Naive thymus-derived CD8-positive, alpha-beta T cell (primary cell): ENCODE data around the gene CTNNBL1. TPM values are rescaled to one million over a fixed set of nuclear protein-coding genes. Genes with fewer than 3 reads are reported as not detected.

ENCODE experiments used
- ATAC-seq, 2 donors: fragments of 150-1000 bp; cut with Tn5 transposase in 1 of 2; sonication (Bioruptor Pico), chemical (Tn5 transposase) in 1 of 2; 1 replicate in 1 of 2; 2 replicates in 1 of 2; pipeline ENCODE4 v1.10.0; 2021; ENCODE audit warnings: mild to moderate bottlenecking in 2 of 2, moderate library complexity in 2 of 2
- POLR2A ChIA-PET: fragments of 350-600 bp; sonication (Branson Sonifier 250); formaldehyde crosslinking; loops from one replicate; lab custom pipeline; 2021; ENCODE audit warnings: antibody characterized with exemption; lab: Charles Lee
- DNase-seq, 10 donors: peaks; one replicate each; pipeline versions ENCODE4 v3.0.0 to v3.0.0-alpha.2; 2020 to 2022
- H3K27ac Mint-ChIP-seq, 10 donors: one replicate each; pipeline ENCODE4 v1.8.0; 2020 to 2022; ENCODE audit warnings: mild to moderate bottlenecking in 10 of 10, mixed read lengths in 10 of 10, moderate library complexity in 4 of 10, inconsistent platforms in 1 of 10
- H3K27me3 Mint-ChIP-seq, 5 donors: one replicate each; pipeline ENCODE4 v1.8.0; 2021 to 2022; ENCODE audit warnings: mixed read lengths in 5 of 5
- H3K36me3 Mint-ChIP-seq, 3 donors: one replicate each; pipeline ENCODE4 v1.8.0; 2020 to 2022; ENCODE audit warnings: mixed read lengths in 3 of 3, mild to moderate bottlenecking in 2 of 3, inconsistent platforms in 1 of 3
- H3K4me1 Mint-ChIP-seq, 4 donors: one replicate each; pipeline ENCODE4 v1.8.0; 2021 to 2022; ENCODE audit warnings: mixed read lengths in 4 of 4
- H3K4me3 Mint-ChIP-seq, 10 donors: one replicate each; pipeline ENCODE4 v1.8.0; 2020 to 2022; ENCODE audit warnings: mild to moderate bottlenecking in 10 of 10, mixed read lengths in 10 of 10, moderate library complexity in 6 of 10, inconsistent platforms in 1 of 10
- H3K9me3 Mint-ChIP-seq, 9 donors: one replicate each; pipeline ENCODE4 v1.8.0; 2020 to 2022; ENCODE audit warnings: mixed read lengths in 9 of 9, mild to moderate bottlenecking in 3 of 9, inconsistent platforms in 1 of 9, moderate library complexity in 1 of 9
- polyA plus RNA-seq, 3 donors: library from polyadenylated mRNA; unstranded; fragments of 300-500 nt; fragmentation: Illumina TruSeq; gene quantifications; one replicate each; pipeline ENCODE4 v1.2.3, GENCODE V29; 2021
- total RNA-seq, 8 experiments: library from RNA in 2 of 8; stranded (reverse) in 2 of 8; gene quantifications; one replicate each; pipeline ENCODE4 v1.2.3 and lab custom pipeline; 2021 to 2026

Gene CTNNBL1
- total and polyA plus RNA-seq, 5 experiments from 2014 or later, result 46.9 to 95.8 (median 85.1) TPM

DNA sequence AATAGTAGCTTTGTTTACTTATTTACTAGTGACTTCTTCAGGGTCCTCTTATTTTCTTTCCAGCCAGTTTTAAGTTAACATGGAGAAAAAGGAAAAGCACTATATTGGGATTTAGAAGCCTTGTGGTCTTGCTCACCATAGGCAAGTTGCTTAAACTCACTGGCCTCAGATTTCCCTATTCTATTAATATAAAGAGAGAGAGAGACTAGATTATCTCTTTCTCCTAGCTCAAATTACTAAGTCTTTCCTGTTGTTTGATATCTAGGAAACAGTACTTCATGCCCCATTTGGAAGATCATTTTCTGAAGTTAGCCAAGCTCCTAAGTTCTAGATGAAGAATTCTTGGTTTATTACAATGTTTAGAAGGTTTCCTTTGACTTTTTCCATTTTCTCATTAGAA, 32.5 kb downstream of the CTNNBL1 start:
- Mint-ChIP-seq H3K36me3 (peaks cover 6 to 15% (median 8%) of the 10 kb centered on the region in 3 donors), H3K27me3 (no peaks in the 10 kb centered on the region), H3K9me3 (peaks cover 0 to 9% (median 7%) of the 10 kb centered on the region in 9 donors), H3K27ac (no peak overlapping the region), H3K4me1 (peaks cover 15 to 41% (median 37%) of the 10 kb centered on the region in 4 donors), H3K4me3 (no peak overlapping the region)
- DNase-seq, result no peak
- POLR2A ChIA-PET, result no interaction called here
- ATAC-seq, result no peak

- DNase-seq, result no peak
- Mint-ChIP-seq H3K4me3 (no peak overlapping the region), H3K27ac (peak overlapping the region in 1 of 10 donors; percentile 26), H3K27me3 (no peaks in the 10 kb centered on the region), H3K4me1 (peaks cover 15 to 45% (median 37%) of the 10 kb centered on the region in 4 donors), H3K9me3 (no peaks in the 10 kb centered on the region), H3K36me3 (peaks cover 0 to 18% (median 3%) of the 10 kb centered on the region in 3 donors)
- ATAC-seq, result no peak
- POLR2A ChIA-PET, result no interaction called here
Observed at GRCh38 chr20:37726971-37727956, 33.4 kb downstream of the CTNNBL1 start.

DNA sequence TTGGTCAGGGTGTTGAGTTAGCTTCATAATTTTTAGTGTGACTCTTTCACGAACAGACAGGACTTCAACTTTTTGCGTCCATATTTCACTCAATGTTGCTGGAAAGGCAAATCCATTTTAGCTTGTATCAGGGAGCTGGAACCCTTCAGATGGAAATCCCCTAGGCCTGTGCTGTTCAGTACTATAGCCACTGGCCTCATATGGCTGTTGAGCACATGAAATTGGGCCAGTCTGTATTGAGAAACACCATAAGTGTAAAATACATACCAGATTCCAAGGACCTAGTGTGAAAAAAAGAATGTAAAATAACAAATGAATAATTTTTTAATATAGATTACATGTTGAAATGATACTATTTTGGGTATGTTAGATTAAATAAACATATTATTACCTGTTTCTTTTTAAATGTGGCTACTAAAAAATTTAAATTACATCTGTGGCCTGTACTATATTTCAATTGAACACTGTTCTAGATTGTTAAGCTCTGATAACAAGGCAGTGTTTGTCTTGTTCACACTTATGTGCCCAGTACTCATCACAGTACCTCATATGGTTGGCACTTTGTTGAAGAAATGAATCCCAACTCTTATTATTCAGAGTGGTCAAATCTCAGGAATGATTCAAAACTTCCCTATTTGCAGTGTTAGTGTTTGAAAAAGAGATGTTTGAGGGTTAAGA, 34.3 kb downstream of the CTNNBL1 start:
- no peak overlapping the region for H3K4me3 Mint-ChIP-seq
- peaks cover 16 to 45% (median 32%) of the 10 kb centered on the region in 4 donors for H3K4me1 Mint-ChIP-seq
- POLR2A ChIA-PET, result no interaction called here
- ATAC-seq (no peak), DNase-seq (no peak)
- peaks cover 5 to 26% (median 7%) of the 10 kb centered on the region in 3 donors for H3K36me3 Mint-ChIP-seq
- no peaks in the 10 kb centered on the region for H3K9me3 Mint-ChIP-seq
- H3K27ac Mint-ChIP-seq, result peak overlapping the region in 1 of 10 donors; percentile 41
- no peaks in the 10 kb centered on the region for H3K27me3 Mint-ChIP-seq

DNA sequence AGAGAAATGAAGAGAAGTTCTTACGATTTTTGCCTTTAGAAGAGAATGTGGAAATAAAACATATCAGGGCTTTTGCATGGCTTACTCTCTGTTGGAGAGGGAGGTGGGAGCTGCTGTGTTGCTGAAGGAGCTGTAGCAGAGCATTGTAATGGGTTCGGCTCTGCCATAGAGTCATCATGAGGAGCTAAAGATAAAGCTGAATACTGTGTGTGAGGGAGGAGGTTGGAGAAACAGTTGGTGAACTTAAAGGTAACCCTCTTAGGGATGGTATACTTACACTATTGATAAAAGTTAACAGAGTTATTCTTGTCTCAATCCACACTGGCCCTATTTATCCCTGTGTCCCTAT, 34.8 kb downstream of the CTNNBL1 start:
- Mint-ChIP-seq H3K27me3 (no peaks in the 10 kb centered on the region), H3K4me1 (peaks cover 17 to 45% (median 32%) of the 10 kb centered on the region in 4 donors), H3K36me3 (peaks cover 10 to 31% (median 11%) of the 10 kb centered on the region in 3 donors), H3K27ac (peak overlapping the region in 2 of 10 donors; percentile 6 to 41), H3K9me3 (no peaks in the 10 kb centered on the region), H3K4me3 (no peak overlapping the region)
- DNase-seq (no peak), ATAC-seq (no peak)
- POLR2A ChIA-PET, result no interaction called here

- no peak overlapping the region for H3K4me3 Mint-ChIP-seq
- H3K36me3 Mint-ChIP-seq, result peaks cover 13 to 40% (median 14%) of the 10 kb centered on the region in 3 donors
- ATAC-seq (no peak), DNase-seq (no peak)
- POLR2A ChIA-PET, result no interaction called here
- no peaks in the 10 kb centered on the region for H3K9me3 Mint-ChIP-seq
- peak overlapping the region in 2 of 10 donors; percentile 11 to 41 for H3K27ac Mint-ChIP-seq
- H3K27me3 Mint-ChIP-seq, result no peaks in the 10 kb centered on the region
- peaks cover 13 to 37% (median 28%) of the 10 kb centered on the region in 4 donors for H3K4me1 Mint-ChIP-seq
Observed at GRCh38 chr20:37729452-37729851, 35.6 kb downstream of the CTNNBL1 start.

GRCh38 chr20:37729909-37730308, 36.1 kb downstream of the CTNNBL1 start:
- H3K36me3 Mint-ChIP-seq, result peaks cover 13 to 43% (median 18%) of the 10 kb centered on the region in 3 donors
- no peaks in the 10 kb centered on the region for H3K9me3 Mint-ChIP-seq
- no peak for DNase-seq
- peaks cover 13 to 36% (median 27%) of the 10 kb centered on the region in 4 donors for H3K4me1 Mint-ChIP-seq
- H3K27ac Mint-ChIP-seq, result peak overlapping the region in 1 of 10 donors; percentile 41
- H3K4me3 Mint-ChIP-seq, result no peak overlapping the region
- H3K27me3 Mint-ChIP-seq, result no peaks in the 10 kb centered on the region
- ATAC-seq, result no peak
- POLR2A ChIA-PET, result no interaction called here

- H3K36me3 Mint-ChIP-seq, result peaks cover 19 to 72% (median 37%) of the 10 kb centered on the region in 3 donors
- no peak for ATAC-seq
- H3K27ac Mint-ChIP-seq, result no peak overlapping the region
- no peak overlapping the region for H3K4me3 Mint-ChIP-seq
- H3K27me3 Mint-ChIP-seq, result no peaks in the 10 kb centered on the region
- H3K4me1 Mint-ChIP-seq, result peaks cover 12 to 23% (median 14%) of the 10 kb centered on the region in 4 donors
- no peaks in the 10 kb centered on the region for H3K9me3 Mint-ChIP-seq
- POLR2A ChIA-PET, result no interaction called here
- DNase-seq, result no peak
Observed at GRCh38 chr20:37733416-37733815, 39.6 kb downstream of the CTNNBL1 start.

DNA sequence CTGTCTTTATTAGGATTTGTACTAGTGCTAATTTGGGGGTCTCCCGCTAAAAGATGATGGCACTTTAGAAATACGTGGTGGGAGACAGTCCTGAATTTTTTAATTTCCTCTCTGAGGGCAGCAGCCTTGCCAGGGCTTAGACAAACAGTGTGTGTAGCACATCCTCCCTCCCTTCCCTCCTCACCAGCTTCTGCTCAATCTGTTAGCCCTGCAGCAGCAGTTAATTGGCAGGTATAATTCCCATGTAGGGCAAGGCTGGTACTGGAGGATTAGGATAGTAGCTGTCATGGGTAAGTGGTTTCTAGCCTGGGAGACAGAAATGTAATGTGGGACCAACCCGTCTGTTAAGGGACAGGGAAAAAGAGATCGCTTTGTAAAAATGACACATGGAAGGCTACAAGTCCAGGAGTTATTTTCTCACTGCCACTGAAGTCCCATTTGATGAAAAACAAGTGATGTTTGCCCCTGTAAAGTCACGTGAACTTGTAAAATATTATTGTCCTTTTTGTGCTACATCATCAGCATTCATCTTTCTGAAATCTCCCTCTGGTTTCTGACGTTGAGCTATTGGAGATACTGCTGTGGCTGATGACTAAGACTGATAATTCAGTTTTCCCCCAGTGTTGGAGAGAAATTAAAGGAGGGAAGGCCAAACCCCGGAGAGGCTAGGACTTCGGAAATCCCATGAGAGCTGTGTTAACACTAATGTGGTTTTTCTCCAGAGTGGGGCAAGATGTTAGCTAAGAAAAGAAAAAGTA, 40.6 kb downstream of the CTNNBL1 start:
- Mint-ChIP-seq H3K4me1 (peaks cover 5 to 16% (median 10%) of the 10 kb centered on the region in 4 donors), H3K4me3 (no peak overlapping the region), H3K36me3 (peaks cover 21 to 82% (median 44%) of the 10 kb centered on the region in 3 donors), H3K27me3 (no peaks in the 10 kb centered on the region), H3K27ac (no peak overlapping the region), H3K9me3 (no peaks in the 10 kb centered on the region)
- ATAC-seq (no peak), DNase-seq (no peak)
- POLR2A ChIA-PET, result no interaction called here

DNA sequence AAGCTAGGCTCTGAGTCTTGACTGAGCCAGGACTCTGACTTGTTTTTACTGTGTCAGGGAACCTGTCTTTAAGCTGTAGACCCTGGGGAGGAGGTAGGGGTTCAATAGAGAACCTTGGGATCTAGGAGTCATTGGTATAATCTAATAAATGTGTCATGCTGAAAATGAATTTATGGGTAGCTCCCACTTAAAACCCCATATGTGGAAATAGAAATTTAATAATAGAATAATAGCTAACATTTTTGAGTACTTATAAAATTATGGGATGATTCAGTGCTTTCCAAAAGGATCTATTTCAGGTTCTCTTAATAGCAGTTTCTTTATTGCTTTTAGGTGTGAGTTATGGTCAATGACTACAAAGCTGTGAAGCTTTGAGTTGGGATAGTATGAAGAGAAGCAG, 41.7 kb downstream of the CTNNBL1 start:
- Mint-ChIP-seq H3K4me3 (no peak overlapping the region), H3K36me3 (peaks cover 21 to 89% (median 49%) of the 10 kb centered on the region in 3 donors), H3K27ac (no peak overlapping the region), H3K4me1 (peaks cover 0 to 11% (median 3%) of the 10 kb centered on the region in 4 donors), H3K27me3 (no peaks in the 10 kb centered on the region), H3K9me3 (no peaks in the 10 kb centered on the region)
- no peak for ATAC-seq
- POLR2A ChIA-PET, result no interaction called here
- no peak for DNase-seq

DNA sequence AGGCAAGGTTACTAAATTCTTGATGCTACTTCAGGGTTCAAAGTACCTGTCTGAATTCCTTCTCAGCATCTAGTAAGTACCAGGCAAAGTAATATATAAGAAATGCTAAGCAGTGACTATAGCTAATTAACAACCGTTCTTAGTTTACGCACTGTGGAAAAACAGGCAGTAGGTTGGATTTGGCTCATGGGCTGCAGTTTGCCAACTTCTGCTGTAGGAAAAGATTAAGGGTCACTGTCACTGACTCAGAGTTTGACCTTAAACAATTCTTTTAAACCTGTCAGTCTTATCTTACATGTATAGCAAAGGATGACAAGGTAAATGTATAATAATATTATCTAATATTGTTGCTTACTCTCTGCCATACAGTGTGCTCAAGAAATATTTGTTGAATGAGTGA, 42.3 kb downstream of the CTNNBL1 start:
- Mint-ChIP-seq H3K27ac (no peak overlapping the region), H3K4me1 (peaks cover 0 to 11% (median 3%) of the 10 kb centered on the region in 4 donors), H3K9me3 (no peaks in the 10 kb centered on the region), H3K27me3 (no peaks in the 10 kb centered on the region), H3K4me3 (no peak overlapping the region), H3K36me3 (peaks cover 21 to 92% (median 50%) of the 10 kb centered on the region in 3 donors)
- POLR2A ChIA-PET, result no interaction called here
- no peak for DNase-seq
- ATAC-seq, result no peak

DNA sequence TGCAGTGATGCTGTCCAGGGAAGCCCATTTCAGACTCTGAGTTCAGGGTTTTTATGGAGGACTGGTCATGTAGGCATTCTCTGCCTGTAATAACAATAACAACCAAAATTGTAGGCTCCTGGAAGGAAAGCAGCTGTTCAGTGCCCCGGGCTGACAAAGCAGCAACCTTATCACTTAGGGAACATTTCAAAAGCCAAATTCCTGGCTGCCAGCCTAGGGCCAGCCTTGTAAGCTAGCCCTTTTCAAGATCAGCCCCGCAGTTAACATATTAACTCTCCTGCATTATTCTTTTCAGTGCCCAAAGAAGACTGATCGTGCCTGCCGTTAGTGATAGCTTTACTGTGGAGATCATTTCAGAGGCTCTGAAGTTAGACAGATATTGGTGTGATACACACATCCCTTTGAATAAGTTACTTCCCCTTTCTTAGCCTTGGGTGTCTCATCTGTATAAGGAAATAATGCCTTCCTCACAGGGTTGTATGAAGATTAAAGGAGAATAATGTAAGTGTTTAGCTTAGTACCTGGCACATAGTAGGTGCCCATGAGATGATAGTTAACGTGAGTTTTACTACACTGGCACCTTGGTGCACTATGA, 44.1 kb downstream of the CTNNBL1 start:
- Mint-ChIP-seq H3K27ac (no peak overlapping the region), H3K4me1 (peaks cover 0 to 9% (median under 1%) of the 10 kb centered on the region in 4 donors), H3K9me3 (no peaks in the 10 kb centered on the region), H3K36me3 (peaks cover 17 to 84% (median 50%) of the 10 kb centered on the region in 3 donors), H3K27me3 (no peaks in the 10 kb centered on the region), H3K4me3 (no peak overlapping the region)
- no peak for DNase-seq
- no peak for ATAC-seq
- POLR2A ChIA-PET, result no interaction called here

GRCh38 chr20:37741055-37741454, 47.2 kb downstream of the CTNNBL1 start:
- Mint-ChIP-seq H3K27ac (peak overlapping the region in 1 of 10 donors; percentile 2), H3K27me3 (no peaks in the 10 kb centered on the region), H3K4me1 (peaks cover 0 to 24% (median 8%) of the 10 kb centered on the region in 4 donors), H3K9me3 (no peaks in the 10 kb centered on the region), H3K36me3 (peaks cover 8 to 71% (median 35%) of the 10 kb centered on the region in 3 donors), H3K4me3 (no peak overlapping the region)
- ATAC-seq (no peak), DNase-seq (no peak)
- POLR2A ChIA-PET, result no interaction called here
